Suprapubic skin (tissue), 4 donors: ENCODE results near the gene EVI5L.

Source experiments
- CTCF ChIP-seq, 2 donors: fragments of 200-600 bp in 1 of 2; fragments of 450-650 bp in 1 of 2; sonication (generic) in 1 of 2; IDR thresholded peaks; one replicate each; pipeline ENCODE4 v1.5.1; 2016 to 2019; ENCODE audit warnings: antibody characterized with exemption in 2 of 2, mild to moderate bottlenecking in 1 of 2, moderate library complexity in 1 of 2
- EP300 ChIP-seq: sonication (generic); formaldehyde crosslinking; IDR thresholded peaks from one replicate; pipeline ENCODE4 v1.6.1; 2017; ENCODE audit warnings: antibody characterized with exemption
- POLR2A ChIP-seq, 2 donors: fragments of 450-650 bp; IDR thresholded peaks; one replicate each; pipeline ENCODE4 v1.6.1; 2017; ENCODE audit warnings: antibody characterized with exemption in 2 of 2, mild to moderate bottlenecking in 2 of 2, moderate library complexity in 2 of 2
- POLR2AphosphoS5 ChIP-seq, 3 donors: sonication (generic); formaldehyde crosslinking; IDR thresholded peaks; one replicate each; pipeline ENCODE4 v1.6.1; 2017; ENCODE audit warnings: antibody characterized with exemption in 3 of 3

GRCh38 chr19:7867092-7867844 is 37.2 kb downstream of the EVI5L start:
- TF ChIP-seq POLR2AphosphoS5 (IDR thresholded peaks at IDR 0.05): no peak
- TF ChIP-seq POLR2A (IDR thresholded peaks at IDR 0.05): no peak
- no peak for TF ChIP-seq CTCF (IDR thresholded peaks at IDR 0.05)
- TF ChIP-seq EP300: no peak
